C4-2B (cell line): Measurements from ENCODE around the gene ZBTB20.

Experiments
- H3K27ac ChIP-seq: fragments of 450-650 bp; 2 replicates; pipeline ENCODE4 v1.5.1; 2017
- CTCF ChIP-seq: fragments of 450-650 bp; conservative IDR thresholded peaks from 2 replicates; pipeline ENCODE4 v1.5.1; 2017; ENCODE audit warnings: mild to moderate bottlenecking
- ZFX ChIP-seq: fragments of 450-650 bp; IDR thresholded peaks from 2 replicates; pipeline ENCODE4 v1.6.1; 2017

Gene ZBTB20

GRCh38 chr3:114973536-114973935, 173.6 kb downstream of the ZBTB20 start:
- TF ChIP-seq ZFX (no peak), CTCF (no peak)

DNA sequence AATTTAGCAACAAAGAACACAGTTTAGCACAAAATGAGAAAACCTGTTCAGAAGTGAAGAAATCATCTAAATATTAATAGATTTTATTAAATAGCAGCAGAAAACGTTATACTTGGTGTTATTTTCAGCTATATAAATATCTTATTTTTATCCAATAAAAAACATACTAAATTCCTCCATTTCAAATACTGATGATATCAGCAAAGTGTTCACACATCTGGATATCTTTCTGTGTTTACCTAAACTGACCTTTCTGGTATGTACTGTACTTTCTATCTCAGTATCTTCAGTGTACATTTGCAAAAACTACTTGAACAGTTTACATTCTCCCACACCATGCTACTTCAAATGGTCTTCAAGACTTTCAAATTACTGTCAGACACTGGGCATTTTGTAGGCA, 179.9 kb downstream of the ZBTB20 start:
- TF ChIP-seq ZFX (no peak), CTCF (no peak)
- peak overlapping the region; percentile 19; the same call in 1 of the 2 replicates for H3K27ac ChIP-seq

More at GRCh38 chr3:114973536-114973935, 173.6 kb downstream of the ZBTB20 start:
- H3K27ac ChIP-seq, result no peak overlapping the region

DNA sequence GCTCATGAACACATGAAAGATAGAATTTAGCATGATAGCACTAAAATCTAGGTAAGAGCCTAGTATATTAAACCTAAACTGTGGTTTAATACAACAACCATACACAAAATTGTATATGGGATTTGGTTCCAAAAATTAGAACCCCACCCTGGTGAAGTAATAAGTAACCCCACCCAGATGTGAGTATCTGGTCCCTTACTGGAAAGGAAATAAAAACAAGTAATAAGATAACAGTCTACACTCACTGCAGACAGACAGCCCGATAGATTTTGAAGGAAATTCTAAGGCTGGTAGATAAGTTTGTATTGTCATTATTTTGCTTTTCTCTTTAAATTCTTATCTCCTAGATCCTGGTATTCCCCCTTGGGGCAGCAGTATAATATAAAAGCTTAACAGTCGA, 184.9 kb downstream of the ZBTB20 start:
- no peak for TF ChIP-seq ZFX
- no peak for TF ChIP-seq CTCF
- no peak overlapping the region for H3K27ac ChIP-seq

DNA sequence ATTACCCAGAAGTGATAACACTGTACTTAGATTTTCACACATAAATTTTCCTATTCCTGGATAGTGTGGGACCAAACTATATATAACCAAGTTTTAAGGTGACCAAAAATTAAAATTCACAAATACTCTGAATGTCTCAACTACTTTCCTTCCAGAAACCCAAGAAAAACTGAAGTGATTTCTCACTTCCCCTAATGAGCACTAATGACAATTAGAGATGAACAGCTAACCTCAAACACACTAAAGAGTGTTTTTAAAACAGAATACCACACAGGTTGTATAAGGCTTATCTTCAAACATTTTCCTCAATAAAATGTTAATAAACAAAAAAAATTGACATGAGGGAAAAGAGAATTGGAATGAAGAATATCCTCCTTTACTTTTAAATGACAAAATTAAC, 188.2 kb downstream of the ZBTB20 start:
- no peak for TF ChIP-seq CTCF
- no peak for TF ChIP-seq ZFX
- no peak overlapping the region for H3K27ac ChIP-seq

- H3K27ac ChIP-seq, result no peak overlapping the region
- TF ChIP-seq CTCF (no peak), ZFX (no peak)
Observed at GRCh38 chr3:114953800-114954199, 193.3 kb downstream of the ZBTB20 start.

GRCh38 chr3:114953215-114953799, 193.8 kb downstream of the ZBTB20 start:
- no peak for TF ChIP-seq CTCF
- TF ChIP-seq ZFX, result no peak
- no peak overlapping the region for H3K27ac ChIP-seq

DNA sequence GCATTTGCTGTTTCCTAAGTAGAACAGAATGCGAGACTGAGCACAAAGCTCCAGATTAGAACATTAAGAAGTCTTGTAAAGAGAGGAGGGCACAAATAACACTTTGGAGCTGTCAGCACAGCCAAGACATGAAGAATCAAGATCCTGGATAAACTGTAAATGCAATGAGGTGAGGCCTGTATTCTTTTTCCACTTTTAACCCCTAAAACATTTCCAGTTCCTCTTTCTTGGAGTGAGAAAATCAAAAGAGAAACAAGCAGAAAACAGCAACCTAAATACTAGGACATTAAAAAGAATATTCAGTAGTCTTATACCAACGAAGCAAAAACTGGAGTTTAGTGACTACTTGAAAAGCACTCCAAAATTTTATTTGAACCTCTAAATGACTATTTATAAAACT, 204.3 kb downstream of the ZBTB20 start:
- TF ChIP-seq CTCF (no peak), ZFX (no peak)
- no peak overlapping the region for H3K27ac ChIP-seq
